ENCODE results near the gene ADAMTS18.

The ADAMTS18 gene

DNA sequence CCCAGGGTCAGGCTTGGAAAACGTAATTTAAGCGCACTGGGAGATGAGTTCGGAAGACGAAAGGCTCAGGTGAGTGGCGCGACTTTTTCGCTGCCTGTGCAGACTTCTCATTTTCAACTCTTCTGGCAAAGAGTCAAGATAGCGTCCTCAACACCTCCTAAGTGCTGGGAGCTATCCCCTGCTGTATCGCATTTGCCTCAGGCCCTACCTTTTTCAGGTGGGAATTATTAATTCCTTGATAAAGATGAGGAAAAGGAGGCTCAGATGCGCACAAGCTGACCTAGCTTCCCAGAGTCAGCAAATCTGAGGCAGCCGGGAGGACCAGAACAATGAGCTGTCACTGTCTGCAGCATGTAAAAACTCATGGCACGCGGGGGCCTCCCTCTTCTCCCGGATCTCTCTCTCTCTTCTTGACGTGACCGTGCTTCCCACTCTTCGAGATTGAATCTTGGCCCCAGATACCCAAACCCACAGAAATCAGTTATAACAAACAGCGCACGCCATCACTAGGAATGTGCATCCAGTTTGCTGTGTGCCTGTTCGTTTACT is 512 bp upstream of the ADAMTS18 start:
- H3K27me3 ChIP-seq (ENCODE audit: control insufficient read depth in 2 of 2, insufficient read depth in 2 of 2, low read length in 2 of 2): peaks cover 12 to 20% of the 10 kb centered on the region in 2 donors
- no peaks in the 10 kb centered on the region for H3K4me1 ChIP-seq (ENCODE audit: control insufficient read depth in 2 of 2, insufficient read depth in 2 of 2, low read length in 2 of 2)
- H3K9me3 ChIP-seq (ENCODE audit: control insufficient read depth in 2 of 2, low read length in 2 of 2): no peaks in the 10 kb centered on the region
- H3K9ac ChIP-seq (ENCODE audit: low read depth in 1 of 2, low read length in 2 of 2): no peak overlapping the region
- no peaks in the 10 kb centered on the region for H3K36me3 ChIP-seq (ENCODE audit: control insufficient read depth in 2 of 2, insufficient read depth in 2 of 2, low read length in 2 of 2)
- H3K27ac ChIP-seq (ENCODE audit: low read depth in 2 of 2, low read length in 2 of 2): no peak overlapping the region
- H3K4me3 ChIP-seq (ENCODE audit: low read length in 2 of 2): no peak overlapping the region

DNA sequence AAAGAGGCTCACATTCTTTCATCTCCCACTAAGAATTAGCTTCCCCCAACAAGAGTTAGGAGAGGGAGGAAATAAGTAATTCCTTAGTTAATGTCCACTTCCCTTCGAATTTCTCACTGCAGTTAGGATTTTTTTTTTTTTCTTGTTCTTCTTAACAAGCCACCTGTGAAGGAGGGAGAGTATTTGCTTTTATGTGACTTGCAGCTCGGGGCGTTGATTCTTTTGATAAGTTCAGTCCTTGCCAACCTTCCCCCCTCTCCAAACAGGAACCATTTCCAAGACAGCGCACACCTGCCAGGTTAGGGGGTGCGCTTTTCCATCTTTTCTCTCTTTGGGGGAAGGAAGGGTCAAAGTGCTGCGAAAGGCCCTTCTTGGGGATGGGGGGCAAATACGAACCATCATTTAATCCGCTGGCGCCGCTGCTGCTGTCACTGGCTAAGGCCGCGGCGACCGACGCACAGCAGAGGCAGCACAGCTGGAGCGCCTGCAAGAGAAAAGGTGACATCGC is 758 bp downstream of the ADAMTS18 start:
- H3K4me1 ChIP-seq (ENCODE audit: control insufficient read depth in 2 of 2, insufficient read depth in 2 of 2, low read length in 2 of 2): no peaks in the 10 kb centered on the region
- no peaks in the 10 kb centered on the region for H3K9me3 ChIP-seq (ENCODE audit: control insufficient read depth in 2 of 2, low read length in 2 of 2)
- H3K4me3 ChIP-seq (ENCODE audit: low read length in 2 of 2): no peak overlapping the region
- no peaks in the 10 kb centered on the region for H3K36me3 ChIP-seq (ENCODE audit: control insufficient read depth in 2 of 2, insufficient read depth in 2 of 2, low read length in 2 of 2)
- H3K9ac ChIP-seq (ENCODE audit: low read depth in 1 of 2, low read length in 2 of 2): no peak overlapping the region
- peaks cover 12 to 20% of the 10 kb centered on the region in 2 donors for H3K27me3 ChIP-seq (ENCODE audit: control insufficient read depth in 2 of 2, insufficient read depth in 2 of 2, low read length in 2 of 2)
- no peak overlapping the region for H3K27ac ChIP-seq (ENCODE audit: low read depth in 2 of 2, low read length in 2 of 2)

DNA sequence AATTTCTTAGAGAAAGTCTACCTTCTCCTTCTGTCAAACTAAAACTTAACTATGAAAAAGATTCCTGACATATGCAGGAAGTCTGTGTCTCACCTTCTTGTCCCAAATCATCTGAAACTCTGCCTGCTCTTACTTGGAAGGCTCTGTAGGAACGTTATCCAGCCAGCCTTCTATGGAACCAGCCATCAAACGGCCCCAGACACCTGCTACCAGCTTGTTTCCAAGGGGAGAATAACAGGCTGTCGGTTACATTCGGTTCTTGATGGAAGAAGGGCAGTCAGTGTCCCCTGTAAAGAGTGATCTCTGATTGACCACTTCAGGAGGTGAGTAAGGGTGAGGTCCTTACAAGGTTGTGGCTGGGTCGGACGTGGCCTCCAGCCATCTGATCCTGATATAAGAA is 1.7 kb downstream of the ADAMTS18 start:
- H3K4me3 ChIP-seq (ENCODE audit: low read length in 2 of 2): no peak overlapping the region
- no peak overlapping the region for H3K9ac ChIP-seq (ENCODE audit: low read depth in 1 of 2, low read length in 2 of 2)
- no peaks in the 10 kb centered on the region for H3K36me3 ChIP-seq (ENCODE audit: control insufficient read depth in 2 of 2, insufficient read depth in 2 of 2, low read length in 2 of 2)
- H3K4me1 ChIP-seq (ENCODE audit: control insufficient read depth in 2 of 2, insufficient read depth in 2 of 2, low read length in 2 of 2): no peaks in the 10 kb centered on the region
- H3K27ac ChIP-seq (ENCODE audit: low read depth in 2 of 2, low read length in 2 of 2): no peak overlapping the region
- H3K9me3 ChIP-seq (ENCODE audit: control insufficient read depth in 2 of 2, low read length in 2 of 2): no peaks in the 10 kb centered on the region
- peaks cover 12 to 20% of the 10 kb centered on the region in 2 donors for H3K27me3 ChIP-seq (ENCODE audit: control insufficient read depth in 2 of 2, insufficient read depth in 2 of 2, low read length in 2 of 2)

DNA sequence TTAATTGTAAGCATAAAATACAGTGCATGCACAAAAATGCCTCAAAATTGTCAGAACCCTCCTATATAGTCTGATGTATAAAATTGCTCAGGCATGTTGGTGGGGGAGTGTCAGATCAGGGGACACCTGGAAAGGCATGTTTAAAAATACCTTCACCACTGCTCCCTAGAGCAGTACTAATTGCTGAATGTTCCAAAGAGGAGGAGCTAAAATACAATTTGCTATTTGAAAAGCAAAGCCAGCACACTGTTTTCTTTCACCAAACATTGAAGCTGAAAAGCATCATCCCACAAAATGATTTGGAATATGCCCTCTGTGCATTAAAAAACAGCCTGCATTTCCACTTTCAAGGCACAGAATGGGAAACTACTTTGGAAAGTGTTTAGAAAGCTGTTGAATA is 2.6 kb downstream of the ADAMTS18 start:
- no peaks in the 10 kb centered on the region for H3K4me1 ChIP-seq (ENCODE audit: control insufficient read depth in 2 of 2, insufficient read depth in 2 of 2, low read length in 2 of 2)
- no peak overlapping the region for H3K9ac ChIP-seq (ENCODE audit: low read depth in 1 of 2, low read length in 2 of 2)
- H3K9me3 ChIP-seq (ENCODE audit: control insufficient read depth in 2 of 2, low read length in 2 of 2): no peaks in the 10 kb centered on the region
- no peak overlapping the region for H3K27ac ChIP-seq (ENCODE audit: low read depth in 2 of 2, low read length in 2 of 2)
- no peak overlapping the region for H3K4me3 ChIP-seq (ENCODE audit: low read length in 2 of 2)
- H3K36me3 ChIP-seq (ENCODE audit: control insufficient read depth in 2 of 2, insufficient read depth in 2 of 2, low read length in 2 of 2): no peaks in the 10 kb centered on the region
- peaks cover 12 to 18% of the 10 kb centered on the region in 2 donors for H3K27me3 ChIP-seq (ENCODE audit: control insufficient read depth in 2 of 2, insufficient read depth in 2 of 2, low read length in 2 of 2)

DNA sequence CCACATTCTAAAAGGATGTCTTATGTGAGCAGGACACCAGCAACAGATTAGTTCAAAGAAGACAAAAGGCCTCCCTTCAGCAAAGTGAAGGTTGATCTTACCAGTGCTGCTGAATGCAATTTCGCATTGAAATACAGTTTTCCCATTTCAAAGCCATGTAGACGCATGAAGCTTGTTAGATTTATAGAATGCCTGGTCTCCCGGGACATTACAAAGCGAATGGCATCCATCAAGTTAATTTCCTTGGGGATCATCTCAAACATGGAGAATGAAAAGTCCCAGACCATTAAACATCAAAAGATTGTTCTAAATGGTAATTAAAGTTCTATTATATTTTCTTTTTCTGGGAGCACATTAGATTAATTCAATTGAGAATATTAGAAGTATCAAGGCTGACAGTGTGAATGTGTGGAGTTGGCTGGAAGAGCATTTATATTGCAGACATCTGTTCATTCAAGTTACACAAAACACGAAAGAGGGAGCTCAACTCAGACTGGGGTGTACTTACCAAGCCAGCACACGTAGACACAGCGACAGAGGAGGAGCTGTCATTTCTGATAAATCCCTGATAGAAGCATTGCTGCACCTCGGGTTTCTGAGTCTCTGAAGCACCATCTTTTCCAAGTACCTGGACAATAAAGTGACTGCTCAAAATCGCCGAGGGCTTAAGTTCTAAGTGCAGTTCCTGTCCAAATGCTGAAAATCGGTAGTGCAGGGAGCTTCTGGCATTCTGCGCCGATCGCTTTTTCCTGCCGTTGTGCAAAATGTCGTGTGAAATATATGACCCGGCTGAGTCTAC is 3.8 kb downstream of the ADAMTS18 start:
- no peak overlapping the region for H3K27ac ChIP-seq (ENCODE audit: low read depth in 2 of 2, low read length in 2 of 2)
- no peak overlapping the region for H3K4me3 ChIP-seq (ENCODE audit: low read length in 2 of 2)
- peaks cover 12 to 15% of the 10 kb centered on the region in 2 donors for H3K27me3 ChIP-seq (ENCODE audit: control insufficient read depth in 2 of 2, insufficient read depth in 2 of 2, low read length in 2 of 2)
- no peaks in the 10 kb centered on the region for H3K36me3 ChIP-seq (ENCODE audit: control insufficient read depth in 2 of 2, insufficient read depth in 2 of 2, low read length in 2 of 2)
- no peaks in the 10 kb centered on the region for H3K4me1 ChIP-seq (ENCODE audit: control insufficient read depth in 2 of 2, insufficient read depth in 2 of 2, low read length in 2 of 2)
- H3K9me3 ChIP-seq (ENCODE audit: control insufficient read depth in 2 of 2, low read length in 2 of 2): no peaks in the 10 kb centered on the region
- H3K9ac ChIP-seq (ENCODE audit: low read depth in 1 of 2, low read length in 2 of 2): no peak overlapping the region

DNA sequence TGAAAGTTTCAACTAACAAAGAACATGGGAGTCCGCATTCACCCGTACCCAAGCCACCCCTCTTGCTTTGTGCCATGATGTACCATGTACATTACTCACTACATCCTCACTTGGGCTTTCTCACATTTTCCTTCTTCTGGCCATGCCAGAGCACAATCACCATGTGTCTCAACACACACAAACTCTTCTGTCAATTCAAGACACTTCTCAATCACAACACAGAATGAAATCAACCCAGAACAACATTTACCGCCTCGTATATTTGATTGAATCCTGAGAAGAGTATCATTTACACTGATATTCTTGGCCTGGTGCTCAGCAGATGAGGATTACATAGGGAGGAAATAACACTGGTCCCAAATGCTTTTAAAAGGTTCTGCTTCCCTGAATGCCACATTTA is 4.5 kb downstream of the ADAMTS18 start:
- no peak overlapping the region for H3K27ac ChIP-seq (ENCODE audit: low read depth in 2 of 2, low read length in 2 of 2)
- no peaks in the 10 kb centered on the region for H3K9me3 ChIP-seq (ENCODE audit: control insufficient read depth in 2 of 2, low read length in 2 of 2)
- H3K27me3 ChIP-seq (ENCODE audit: control insufficient read depth in 2 of 2, insufficient read depth in 2 of 2, low read length in 2 of 2): peaks cover 10 to 12% of the 10 kb centered on the region in 2 donors
- no peaks in the 10 kb centered on the region for H3K36me3 ChIP-seq (ENCODE audit: control insufficient read depth in 2 of 2, insufficient read depth in 2 of 2, low read length in 2 of 2)
- H3K4me3 ChIP-seq (ENCODE audit: low read length in 2 of 2): no peak overlapping the region
- H3K9ac ChIP-seq (ENCODE audit: low read depth in 1 of 2, low read length in 2 of 2): no peak overlapping the region
- H3K4me1 ChIP-seq (ENCODE audit: control insufficient read depth in 2 of 2, insufficient read depth in 2 of 2, low read length in 2 of 2): no peaks in the 10 kb centered on the region

DNA sequence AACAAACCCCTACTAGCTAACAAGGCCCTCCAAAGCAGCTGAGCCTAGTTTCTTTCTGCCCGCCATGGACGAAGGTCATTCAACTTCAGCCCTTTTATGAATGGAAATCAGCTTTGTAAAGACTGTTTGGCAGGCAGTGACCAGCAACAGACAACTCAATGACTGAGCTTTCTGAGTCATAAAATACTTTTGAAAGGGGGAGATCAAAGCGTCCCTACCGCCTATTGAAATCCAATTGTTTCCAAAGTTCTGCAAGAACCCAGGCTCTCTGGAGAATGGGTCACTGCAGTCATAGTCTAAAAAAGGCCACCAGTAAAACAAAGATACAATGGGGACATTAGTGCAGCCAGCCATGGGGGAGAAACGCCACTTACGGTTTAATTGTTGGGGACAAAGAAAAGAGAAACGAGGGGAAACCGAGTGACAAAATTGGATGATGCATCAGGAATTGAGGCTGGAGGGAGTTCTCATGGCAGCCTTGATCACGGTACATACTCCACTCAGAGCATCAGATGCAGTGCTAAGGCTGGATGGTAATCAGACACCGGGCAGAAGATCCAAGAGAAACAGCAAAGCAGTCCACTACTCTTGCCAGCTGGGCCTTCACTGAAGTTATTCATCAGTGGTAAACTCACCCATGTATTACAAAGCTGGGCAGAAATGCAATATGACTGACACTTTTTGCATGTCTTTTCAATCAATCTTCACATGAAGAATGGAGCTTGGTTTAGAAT is 9.8 kb downstream of the ADAMTS18 start:
- Histone ChIP-seq H3K4me3 (ENCODE audit: low read length in 2 of 2) (no peak overlapping the region), H3K27ac (ENCODE audit: low read depth in 2 of 2, low read length in 2 of 2) (no peak overlapping the region), H3K4me1 (ENCODE audit: control insufficient read depth in 2 of 2, insufficient read depth in 2 of 2, low read length in 2 of 2) (no peaks in the 10 kb centered on the region), H3K9me3 (ENCODE audit: control insufficient read depth in 2 of 2, low read length in 2 of 2) (no peaks in the 10 kb centered on the region), H3K9ac (ENCODE audit: low read depth in 1 of 2, low read length in 2 of 2) (no peak overlapping the region), H3K27me3 (ENCODE audit: control insufficient read depth in 2 of 2, insufficient read depth in 2 of 2, low read length in 2 of 2) (no peaks in the 10 kb centered on the region), H3K36me3 (ENCODE audit: control insufficient read depth in 2 of 2, insufficient read depth in 2 of 2, low read length in 2 of 2) (no peaks in the 10 kb centered on the region)

DNA sequence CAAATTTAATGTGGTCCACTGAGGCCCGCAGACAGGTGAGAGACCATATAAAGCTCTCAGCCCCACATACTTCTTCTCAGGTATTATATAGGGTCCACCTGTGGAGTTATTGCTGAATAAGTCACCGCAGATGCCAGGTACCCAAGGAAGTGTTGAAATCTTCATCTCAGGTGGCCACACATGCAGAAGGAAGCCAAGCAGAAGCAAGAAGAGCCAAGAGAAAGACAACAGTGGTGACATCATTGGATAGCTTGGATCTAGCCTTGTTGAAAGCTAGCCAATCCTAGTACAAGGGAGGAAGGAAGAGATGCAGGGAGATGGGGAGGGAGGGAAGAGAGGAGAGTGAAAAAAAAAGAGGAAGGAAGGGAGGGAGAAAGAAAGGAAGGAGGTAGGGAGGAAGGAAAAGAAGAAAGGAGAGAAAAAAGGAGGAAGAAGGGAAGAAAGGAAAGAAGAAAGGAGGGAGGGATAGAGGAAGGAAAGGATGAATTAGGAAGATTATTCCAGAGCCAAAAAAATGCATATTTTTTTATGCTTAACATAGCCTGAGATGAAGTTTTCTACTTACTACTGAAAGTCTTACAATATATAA is 12.5 kb downstream of the ADAMTS18 start:
- Histone ChIP-seq H3K4me1 (ENCODE audit: control insufficient read depth in 2 of 2, insufficient read depth in 2 of 2, low read length in 2 of 2) (no peaks in the 10 kb centered on the region), H3K36me3 (ENCODE audit: control insufficient read depth in 2 of 2, insufficient read depth in 2 of 2, low read length in 2 of 2) (no peaks in the 10 kb centered on the region), H3K9me3 (ENCODE audit: control insufficient read depth in 2 of 2, low read length in 2 of 2) (no peaks in the 10 kb centered on the region), H3K9ac (ENCODE audit: low read depth in 1 of 2, low read length in 2 of 2) (no peak overlapping the region), H3K27me3 (ENCODE audit: control insufficient read depth in 2 of 2, insufficient read depth in 2 of 2, low read length in 2 of 2) (no peaks in the 10 kb centered on the region), H3K27ac (ENCODE audit: low read depth in 2 of 2, low read length in 2 of 2) (no peak overlapping the region), H3K4me3 (ENCODE audit: low read length in 2 of 2) (no peak overlapping the region)

DNA sequence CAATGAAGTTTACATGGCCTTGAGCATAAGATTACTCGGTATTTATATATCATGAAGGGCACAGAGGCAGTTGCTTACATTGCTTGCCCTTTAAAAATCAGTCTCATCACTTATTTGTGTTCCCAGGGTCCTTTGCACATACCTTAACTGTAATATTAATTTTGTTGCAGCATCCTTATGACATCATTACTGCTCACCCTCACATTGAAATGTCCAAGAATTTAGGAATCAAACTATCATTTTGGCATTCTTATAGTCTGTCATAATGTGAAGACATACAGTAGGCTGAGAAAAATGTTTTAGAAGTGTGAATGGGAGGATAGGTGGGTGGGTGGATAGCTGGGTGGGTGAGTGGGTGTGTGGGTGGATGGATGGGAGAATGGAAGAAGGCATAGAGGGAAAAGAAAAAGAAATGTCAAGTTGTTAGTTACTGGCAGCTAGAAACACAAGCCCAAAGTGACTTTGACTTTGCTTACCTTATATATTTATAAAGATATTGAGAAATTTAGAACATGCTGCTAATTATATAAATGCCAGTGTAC is 17.8 kb downstream of the ADAMTS18 start:
- no peak overlapping the region for H3K27ac ChIP-seq (ENCODE audit: low read depth in 2 of 2, low read length in 2 of 2)
- H3K9ac ChIP-seq (ENCODE audit: low read depth in 1 of 2, low read length in 2 of 2): no peak overlapping the region
- no peak overlapping the region for H3K4me3 ChIP-seq (ENCODE audit: low read length in 2 of 2)
- no peaks in the 10 kb centered on the region for H3K36me3 ChIP-seq (ENCODE audit: control insufficient read depth in 2 of 2, insufficient read depth in 2 of 2, low read length in 2 of 2)
- H3K9me3 ChIP-seq (ENCODE audit: control insufficient read depth in 2 of 2, low read length in 2 of 2): peaks cover 0 to 2% of the 10 kb centered on the region in 2 donors
- H3K27me3 ChIP-seq (ENCODE audit: control insufficient read depth in 2 of 2, insufficient read depth in 2 of 2, low read length in 2 of 2): no peaks in the 10 kb centered on the region
- H3K4me1 ChIP-seq (ENCODE audit: control insufficient read depth in 2 of 2, insufficient read depth in 2 of 2, low read length in 2 of 2): no peaks in the 10 kb centered on the region
